NCI-H1694 (cell line): ENCODE results near the gene RSPO4.

Experiments
- DNase-seq: peaks from one replicate; lab custom pipeline; 2025; lab: John Stamatoyannopoulos, UW

Gene RSPO4

DNA sequence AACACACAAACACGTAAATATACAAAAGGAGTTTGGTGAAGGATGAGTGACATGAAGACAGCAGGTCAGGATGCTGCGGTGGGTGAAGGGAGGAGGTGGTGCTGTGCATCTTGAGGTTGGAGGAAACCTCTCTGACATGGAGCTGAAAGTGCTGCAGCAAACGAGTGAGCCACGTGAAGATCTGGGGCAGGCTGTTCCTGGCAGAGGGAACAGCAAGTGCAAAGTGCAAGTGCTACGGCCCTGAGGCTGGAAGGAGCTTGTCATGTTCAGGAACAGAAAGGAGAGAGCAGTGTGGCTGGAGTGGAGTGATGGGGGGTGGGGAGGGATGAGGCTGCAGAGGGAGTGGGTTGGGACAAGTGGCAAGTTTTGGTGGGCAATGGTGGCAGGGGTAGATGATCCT, 61.2 kb downstream of the RSPO4 start:
- DNase-seq, result no peak

DNA sequence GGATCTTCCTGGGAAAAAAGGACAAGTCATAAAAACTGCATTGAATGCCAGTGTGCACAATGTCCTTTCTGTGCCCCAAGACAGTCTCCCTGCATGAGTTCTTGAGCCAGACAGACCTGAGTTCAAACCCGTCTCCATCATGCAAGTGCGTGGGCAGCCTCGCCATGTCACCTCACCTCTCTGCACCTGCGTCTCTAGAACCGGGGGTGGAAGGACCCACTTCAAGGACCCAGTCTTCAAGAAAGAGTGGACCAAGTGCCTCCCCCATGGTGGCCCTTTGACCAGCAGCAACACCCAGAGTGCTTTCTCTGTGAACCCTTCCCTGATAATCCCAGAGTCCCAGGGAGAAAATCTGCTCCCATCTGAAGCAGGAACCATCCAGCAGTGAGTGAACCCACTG, 62.5 kb downstream of the RSPO4 start:
- DNase-seq, result no peak

DNA sequence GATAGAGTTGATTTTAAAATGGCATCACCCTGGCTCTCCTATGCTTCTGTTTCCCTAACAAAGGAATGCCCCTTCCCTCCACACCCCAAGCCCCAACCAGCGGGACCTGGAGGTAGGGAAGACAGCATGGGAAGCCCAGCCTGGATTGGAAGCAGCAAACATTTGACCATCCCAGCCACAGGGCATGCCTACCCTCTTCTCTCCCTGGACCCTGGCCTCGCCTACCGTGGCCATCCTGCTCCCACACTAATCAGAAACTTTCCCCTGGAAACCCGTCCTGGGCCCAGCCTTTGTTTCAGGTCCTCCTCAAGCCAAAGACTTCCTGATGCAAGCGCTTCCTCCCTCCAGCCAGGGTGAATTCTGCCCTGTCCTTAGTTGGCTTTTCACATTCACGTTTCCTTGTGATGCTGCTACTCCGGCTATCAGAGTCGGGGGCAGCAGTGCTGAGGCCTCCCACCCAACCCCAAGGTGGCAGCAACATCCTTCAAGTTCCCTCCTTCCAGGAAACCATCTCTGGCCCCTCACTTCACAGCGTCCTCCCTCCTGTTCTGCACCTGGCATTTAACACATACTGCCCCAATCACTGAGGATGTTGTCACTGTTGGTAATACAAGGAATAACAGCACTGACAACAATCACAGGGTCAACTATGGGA, 67.8 kb downstream of the RSPO4 start:
- no peak for DNase-seq

DNA sequence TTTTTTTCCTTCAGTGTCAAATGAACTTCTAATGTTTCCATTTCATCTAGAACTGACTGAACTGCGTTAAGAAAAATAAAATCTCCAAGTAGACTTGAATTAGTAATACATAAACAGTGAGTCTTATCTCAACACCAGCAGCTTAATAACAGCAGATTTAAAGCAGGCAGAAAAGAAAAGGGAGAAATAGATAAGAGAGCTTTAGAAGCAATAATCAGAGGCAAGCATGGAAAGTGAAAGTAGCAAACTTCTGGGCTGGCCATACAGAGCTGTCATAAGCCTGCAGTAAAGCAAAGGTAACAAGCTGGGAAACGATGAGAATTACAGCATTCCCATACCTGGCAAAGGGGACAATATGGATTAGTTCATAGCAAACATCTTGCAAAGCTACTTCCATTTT, 69.1 kb downstream of the RSPO4 start:
- no peak for DNase-seq

DNA sequence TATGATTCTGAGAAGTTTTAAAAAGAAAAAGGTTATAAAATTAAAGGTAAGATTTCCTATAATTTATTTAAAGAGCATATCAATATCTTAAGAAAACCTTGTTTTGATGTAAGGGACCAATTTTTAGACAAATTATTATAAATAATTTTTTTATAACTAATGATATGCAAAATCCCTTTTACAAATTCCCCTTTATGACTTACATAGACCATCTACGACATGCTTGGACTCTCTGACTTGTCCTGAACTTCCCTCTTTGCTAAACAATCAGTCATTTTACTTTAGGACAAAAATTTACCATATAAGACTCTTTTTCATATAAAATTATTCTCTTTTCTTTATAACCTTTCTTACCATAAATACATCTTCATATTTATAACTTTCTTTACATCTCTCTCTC, 70.7 kb downstream of the RSPO4 start:
- DNase-seq, result no peak

DNA sequence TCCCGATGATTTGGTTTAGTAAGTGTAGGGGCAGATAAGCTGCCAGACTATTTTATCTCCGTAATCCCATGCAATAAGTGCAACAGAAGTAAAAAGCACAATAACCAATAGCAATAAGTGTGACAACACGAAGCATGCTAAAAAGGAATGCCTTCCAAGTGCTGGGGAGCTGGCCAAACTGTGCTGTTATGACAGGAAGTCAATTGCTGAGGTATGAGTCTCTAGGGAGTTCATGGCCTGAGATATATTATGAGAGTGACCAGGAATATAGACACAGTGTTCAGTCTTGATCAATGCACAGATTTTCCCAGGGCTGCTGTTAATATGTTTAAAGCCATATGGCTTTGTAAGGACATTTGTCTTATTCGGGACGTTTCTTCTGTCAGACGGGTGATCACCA, 75.4 kb downstream of the RSPO4 start:
- no peak for DNase-seq

DNA sequence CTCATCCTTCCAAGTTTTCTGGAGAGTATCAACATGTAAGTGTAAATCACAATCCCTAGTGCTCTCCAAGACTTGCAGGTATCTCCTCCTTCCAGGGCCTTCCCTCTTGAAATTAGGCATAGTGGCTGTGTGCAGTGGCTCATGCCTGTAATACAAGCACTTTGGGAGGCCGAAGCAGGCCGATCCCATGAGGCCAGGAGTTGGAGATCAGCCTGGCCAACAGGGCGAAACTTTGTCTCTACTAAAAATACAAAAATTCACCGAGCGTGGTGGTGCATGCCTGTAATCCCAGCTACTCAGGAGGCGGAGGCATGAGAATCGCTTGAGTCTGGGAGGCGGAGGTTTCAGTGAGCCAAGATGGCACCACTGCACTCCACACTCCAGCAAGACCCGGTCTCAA, 76.6 kb downstream of the RSPO4 start:
- DNase-seq, result no peak

DNA sequence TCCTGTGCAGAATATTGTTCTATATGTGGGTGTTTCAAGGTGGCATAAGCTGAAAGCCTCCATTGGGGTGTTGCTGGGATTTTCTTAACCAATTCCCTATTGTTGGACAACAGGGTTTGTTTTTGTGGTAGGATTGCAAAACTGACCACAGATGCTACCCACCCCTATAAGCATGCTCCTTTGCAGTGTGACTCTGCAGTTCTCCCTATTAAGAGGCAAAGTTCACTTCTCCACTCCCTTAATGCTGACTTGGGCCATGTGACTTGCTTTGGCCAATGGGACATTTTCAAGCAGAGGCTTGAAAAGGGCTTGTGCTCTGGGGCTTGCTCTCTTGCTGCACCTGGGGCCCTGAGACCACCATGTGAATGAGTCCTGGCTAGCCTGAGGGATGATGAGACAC, 77.5 kb downstream of the RSPO4 start:
- DNase-seq, result no peak

DNA sequence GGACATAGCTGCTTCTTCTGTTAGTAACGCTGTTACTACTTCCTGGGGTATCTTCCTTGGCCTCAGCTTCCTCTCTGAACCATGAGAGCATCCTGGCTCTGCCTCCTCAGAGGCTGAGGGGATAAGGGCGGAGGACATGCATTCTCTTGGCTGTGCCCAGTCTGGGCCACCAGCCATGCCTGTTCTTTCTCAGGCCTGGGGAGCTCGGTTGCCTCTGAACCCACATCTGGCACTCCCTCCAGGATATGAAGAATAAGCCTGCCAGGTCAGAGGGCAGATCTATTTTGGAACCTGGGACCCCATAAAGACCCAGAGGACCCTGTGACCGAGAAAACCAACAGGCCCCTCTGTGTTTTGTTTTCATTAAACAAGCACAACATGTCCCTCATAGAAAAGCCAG, 79.3 kb downstream of the RSPO4 start:
- DNase-seq, result no peak

DNA sequence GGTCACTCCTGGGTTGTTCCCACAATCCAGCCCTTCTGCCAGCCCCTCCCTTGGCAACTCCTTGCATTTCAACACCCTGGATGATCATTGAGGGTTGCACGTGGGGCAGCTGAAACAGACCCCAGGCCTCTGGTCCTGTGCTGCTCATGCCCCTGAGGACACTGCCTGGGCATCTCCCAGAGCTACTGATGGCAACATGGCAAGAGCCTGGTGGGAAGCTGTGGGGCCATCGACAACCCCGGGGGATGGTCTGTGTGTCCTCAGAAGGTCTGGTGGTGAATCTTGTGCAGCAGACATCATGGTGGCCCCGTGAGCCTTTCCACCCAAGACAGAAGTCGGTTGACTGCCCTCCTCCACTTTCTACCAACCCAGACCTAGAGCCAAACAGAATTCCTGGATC, 81.0 kb downstream of the RSPO4 start:
- no peak for DNase-seq

DNA sequence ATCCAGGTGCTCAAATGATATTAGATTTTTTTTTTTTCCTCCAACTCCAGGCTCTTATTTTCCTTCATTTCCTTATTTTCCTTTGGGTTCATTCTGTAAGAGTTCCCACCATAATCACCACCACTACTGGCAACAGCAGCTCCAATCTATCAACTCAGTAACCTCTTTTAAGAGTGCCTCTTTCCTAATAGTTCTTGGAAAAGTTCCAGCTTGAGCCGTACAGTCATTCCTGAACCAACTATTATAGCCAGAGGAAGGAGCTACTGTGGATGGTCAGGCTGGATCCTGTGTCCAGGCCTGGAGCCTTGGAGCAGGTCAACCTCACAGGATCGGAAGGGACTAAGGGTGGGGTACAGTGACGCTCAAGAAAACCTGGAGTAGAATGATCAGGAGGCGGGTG, 81.8 kb downstream of the RSPO4 start:
- DNase-seq, result no peak

DNA sequence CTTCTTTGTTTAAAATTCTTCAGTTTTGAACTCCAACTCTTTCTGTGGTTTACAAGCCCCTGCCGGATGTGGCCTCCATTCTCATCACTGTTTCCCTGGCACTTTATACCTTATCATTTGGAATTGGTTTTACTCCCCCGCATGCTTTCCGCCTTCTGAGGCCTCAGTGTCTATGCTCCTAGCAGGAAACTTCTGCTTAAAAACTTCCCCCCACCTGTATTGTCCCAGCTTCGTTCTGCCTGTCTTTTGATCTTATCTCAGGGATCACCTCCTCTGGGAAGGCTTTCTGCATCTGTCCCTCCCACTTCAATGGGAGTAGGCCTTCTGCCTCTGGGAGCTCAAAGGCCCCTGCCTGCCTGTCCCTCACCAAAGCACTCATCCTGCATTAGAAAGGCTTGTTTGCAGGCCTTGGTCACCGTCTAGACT, 82.6 kb downstream of the RSPO4 start:
- no peak for DNase-seq

DNA sequence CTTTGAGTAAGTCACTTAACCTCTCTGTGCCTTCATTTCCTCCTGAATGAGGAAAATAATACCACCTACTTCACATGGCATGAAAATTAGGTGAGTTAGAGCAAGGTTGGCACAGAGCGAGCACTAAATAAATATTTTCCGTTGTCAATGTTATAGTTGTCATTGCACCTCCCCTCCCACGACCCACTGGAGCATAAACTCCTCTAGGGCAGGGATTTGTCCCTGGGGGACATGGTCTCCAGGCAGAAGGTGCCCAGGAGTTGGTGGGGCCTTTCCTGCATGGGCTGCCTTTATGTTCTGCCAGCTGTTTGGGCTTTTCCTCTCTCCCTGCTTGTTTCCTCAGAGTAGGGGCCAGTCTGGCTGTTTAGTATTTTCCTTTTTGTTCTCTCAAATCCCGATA, 84.7 kb downstream of the RSPO4 start:
- no peak for DNase-seq

DNA sequence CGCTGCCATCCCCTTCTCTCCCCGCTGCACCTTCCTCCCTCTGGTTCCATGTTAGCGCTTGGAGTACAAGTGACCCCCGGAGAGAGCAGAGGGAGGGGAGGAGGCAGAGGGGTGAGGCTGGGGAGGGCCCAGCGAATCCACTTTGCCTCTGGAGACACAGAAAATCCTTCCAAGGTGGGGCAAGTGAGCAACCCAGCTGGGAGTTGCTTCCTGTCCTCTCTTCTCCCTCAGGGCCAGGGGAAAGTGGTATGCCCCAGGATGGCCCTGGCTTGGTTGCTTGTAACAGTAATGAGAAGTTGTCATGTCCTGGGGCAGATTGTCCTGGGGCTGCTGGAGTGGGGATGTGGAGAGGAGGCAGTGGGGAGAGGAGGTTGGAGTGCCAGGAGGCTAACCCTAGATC, 85.3 kb downstream of the RSPO4 start:
- DNase-seq, result no peak

DNA sequence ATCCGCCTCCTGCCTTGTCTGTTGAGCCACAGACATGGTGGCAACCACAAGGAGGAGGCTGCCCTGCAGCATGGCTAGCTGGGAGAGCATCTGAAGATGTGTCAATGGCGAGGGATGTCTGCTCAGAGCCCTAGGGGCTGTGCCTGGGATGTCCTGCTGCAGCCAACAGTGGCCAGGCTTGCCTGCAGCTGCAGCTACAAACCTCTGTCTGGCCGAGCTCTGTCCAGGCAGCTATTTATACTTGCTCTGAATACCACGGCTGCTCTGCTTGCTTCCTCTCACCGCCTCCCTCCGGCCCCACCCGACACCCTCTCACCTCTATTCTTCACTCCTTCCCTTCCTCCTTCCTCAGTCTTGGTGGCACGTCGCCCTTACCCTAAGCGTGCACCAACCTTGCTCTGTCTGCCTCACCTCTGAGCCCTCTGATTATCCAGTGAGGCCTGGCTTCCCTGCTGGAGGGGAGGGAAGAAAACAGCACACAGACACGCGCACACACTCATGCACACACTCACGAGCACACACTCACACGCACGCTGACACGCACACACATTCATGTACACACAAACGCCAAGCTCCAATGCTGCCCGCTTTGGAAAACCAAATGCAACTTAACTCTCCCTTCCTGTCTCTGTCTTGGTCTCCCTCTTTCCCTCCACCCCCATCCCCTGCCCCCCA, 85.8 kb downstream of the RSPO4 start, which contains the start of gene ANGPT4:
ANGPT4 (minus strand) TSS at position 210 of the 675 bp plus-strand sequence; CDS start at position 90, 120 bp downstream.
- DNase-seq, result no peak

DNA sequence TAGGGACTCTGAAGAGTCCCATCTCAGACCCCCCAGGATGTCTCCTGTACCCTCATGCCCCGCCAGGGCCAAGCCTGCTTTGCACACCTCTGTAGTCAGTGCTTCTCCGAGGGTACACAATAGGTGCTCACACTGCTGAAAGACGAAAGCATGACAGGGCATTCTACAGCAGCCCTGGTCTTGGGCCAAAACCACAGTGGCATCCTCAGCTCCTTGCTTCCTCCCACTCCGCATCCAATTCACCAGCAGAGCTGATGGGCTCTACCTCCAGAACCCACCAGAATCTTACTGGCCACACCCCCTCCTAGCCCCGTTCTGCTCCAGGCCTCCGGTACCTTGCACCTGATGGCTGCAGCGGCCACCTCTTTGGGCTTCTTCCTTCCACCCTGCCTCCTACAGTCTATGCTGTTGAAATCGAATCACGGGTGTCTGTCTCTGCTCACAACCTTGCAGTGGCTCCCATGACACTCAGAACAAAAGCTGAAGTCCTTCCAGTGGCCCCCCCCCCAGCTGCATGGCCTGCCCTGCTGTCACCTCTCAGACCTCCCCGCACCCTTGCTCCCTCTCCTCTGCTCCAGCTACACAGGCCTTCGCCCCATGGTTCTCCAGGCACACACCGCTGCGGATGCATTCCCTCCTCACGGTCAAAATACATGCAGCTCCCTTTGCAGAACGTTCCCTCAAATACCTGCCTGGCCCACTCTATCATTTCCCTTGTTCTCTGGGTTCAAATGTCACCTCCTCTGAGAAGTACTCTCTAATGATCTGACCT, 87.2 kb downstream of the RSPO4 start:
- DNase-seq, result no peak

DNA sequence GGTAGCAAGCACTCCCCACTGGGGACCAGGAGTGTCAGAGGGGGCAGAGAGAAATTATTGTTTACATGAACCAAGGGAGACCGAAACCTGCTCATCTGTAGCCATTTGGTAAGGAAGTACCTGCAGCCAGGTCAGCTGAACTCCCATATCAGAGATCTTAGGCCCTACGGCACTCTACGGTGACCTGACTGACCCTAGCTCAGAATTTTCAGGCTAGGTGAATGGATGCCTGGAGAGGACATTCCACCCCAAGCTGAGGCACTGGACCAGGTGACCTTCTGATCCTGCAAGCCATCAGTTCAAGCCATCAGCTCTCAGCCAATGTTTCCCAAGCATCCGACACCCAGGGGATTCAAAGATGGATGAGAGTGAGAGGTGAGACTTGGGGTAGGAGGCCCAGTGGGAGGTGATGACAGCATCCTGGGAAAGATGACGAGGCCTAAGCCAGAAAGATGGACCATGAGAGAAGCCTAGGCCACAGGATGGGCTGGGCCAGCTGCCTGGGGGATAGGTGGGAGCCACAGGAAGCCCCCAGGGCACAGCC, 88.7 kb downstream of the RSPO4 start:
- no peak for DNase-seq

DNA sequence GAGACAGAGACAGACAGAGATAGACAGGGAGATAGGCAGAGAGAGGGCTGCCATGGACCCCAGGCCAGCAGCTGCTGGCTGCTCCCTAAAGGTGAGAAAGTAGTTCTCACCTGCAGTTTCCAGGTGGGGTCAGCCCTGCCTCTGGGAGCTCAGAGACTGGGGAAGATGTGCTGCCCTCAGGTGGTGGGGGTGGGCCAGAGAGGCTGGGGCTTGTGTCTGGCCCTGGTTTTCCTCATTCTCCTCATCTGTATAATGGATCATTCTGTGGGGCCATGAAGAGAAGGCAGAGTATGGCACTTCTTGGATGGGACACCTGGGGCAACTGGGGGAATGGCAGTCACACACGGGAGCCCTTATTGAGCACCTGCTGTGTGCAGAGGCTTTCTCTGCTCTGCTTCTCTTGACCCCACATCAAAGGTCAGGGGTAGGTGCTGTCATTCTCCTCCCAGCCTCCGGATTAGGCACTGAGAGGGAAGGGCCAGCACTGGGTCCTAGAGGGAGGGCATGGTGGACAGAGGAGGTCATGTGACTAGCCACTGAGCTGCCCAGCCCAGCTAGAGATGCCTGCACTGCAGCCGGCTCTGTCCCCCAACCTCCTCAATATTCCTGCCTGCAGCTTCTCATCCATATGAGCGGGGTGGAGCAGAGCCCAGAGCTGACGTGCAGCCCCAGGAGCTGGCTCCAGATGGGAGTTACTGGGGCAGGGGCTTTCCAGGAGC, 90.1 kb downstream of the RSPO4 start:
- DNase-seq, result no peak

DNA sequence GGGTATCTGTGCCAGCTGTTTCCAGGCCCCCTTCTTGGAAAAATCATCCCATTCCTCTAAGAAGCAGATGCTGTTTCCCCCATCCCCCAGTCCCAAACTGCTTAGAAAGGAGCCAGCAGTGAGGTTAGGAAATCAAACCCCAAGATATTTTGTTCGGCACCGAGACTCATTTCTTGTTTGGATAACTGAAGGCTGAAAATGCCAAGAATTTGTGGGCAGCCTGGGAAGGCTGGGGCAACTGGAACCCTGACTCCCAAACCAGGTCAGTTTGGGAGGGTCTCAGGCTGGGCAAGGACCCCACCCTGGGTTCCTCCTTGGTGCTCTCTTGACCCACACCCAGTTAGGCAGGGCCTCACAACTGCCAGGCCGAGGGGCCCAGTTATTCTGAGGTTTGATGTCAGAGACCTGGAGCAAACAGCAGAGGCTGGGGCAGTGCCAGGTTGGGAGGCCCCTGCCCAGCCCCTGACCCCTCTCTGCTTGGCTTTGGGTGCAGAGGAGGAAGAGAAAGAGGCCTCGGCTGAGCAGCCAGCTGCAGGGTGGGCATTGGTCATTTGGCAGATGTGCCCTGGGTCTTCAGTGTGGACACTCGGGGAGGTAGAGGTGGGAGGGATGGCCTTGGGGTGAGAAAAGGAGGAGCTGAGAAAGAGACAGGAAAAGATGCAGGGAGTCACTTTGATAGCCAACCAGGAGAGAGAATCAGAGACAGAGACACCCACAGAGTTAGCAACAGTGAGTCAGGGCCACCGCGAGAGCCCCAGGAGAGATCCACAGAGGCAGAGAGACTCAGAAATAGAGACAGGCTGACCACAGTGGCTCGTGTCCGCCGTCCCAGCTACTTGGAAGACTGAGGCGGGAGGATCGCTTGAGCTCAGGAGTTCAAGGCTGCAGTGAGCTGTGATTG, 91.0 kb downstream of the RSPO4 start:
- no peak for DNase-seq

DNA sequence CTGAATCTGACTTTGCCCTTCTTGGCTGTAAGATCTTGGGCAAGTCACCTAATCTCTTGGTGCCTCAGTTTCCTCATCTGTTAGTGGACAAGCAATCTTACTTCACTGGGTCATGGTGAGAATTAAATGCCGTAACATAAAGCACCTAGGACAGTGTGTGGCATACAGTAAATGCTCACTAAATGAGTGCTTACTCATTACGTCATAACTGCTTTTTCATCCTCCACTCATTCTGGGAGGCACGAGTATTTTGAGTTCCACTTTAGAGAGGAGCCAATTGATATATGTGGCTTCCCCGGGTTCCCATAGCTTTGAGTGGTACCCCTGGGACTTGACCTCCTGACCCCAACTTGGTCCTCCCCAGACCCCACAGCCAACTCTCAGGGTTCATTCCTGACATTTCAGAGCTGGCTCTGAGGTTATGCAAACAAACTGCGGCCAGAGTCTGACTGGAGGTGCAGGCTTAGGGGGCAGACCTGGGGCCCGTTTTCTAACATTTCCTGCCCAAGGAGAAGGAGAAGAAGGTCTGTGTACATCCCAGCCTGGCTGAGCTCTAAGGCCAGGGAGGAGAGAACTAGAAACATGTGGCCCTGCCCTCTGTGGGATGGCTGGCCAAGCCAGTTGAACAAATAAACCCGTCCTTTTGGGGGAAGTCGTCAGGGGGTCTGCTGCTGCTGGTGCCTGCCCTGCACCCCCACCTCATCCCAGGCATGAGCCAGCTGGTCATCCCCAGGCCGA, 91.8 kb downstream of the RSPO4 start:
- DNase-seq, result no peak
